Testis (tissue), 2 donors: ENCODE measurements around the gene UBE3C.

Experiments used
- CTCF ChIP-seq, 3 experiments: fragments of 450-650 bp in 2 of 3; fragments of 200-600 bp in 1 of 3; sonication (generic) in 1 of 3; IDR thresholded peaks; one replicate each; pipeline ENCODE4 v1.5.1; 2016 to 2019; ENCODE audit warnings: antibody characterized with exemption in 3 of 3, mild to moderate bottlenecking in 2 of 3, moderate library complexity in 1 of 3
- POLR2A ChIP-seq: fragments of 450-650 bp; IDR thresholded peaks from one replicate; pipeline ENCODE4 v1.6.1; 2017; ENCODE audit warnings: antibody characterized with exemption, mild to moderate bottlenecking, moderate library complexity

GRCh38 chr7:157263156-157263555, 124.4 kb downstream of the UBE3C start:
- TF ChIP-seq CTCF (IDR thresholded peaks at IDR 0.05) = no peak
- TF ChIP-seq POLR2A = no peak
